ENCODE data around the gene SLC22A15. TPM values are rescaled to one million over a fixed set of nuclear protein-coding genes. Genes with fewer than 3 reads are reported as not detected.

SLC22A15 gene
- total and polyA plus RNA-seq, 2 experiments from 2014 or later, result 2.7 to 3.8 TPM

- no peak for TF ChIP-seq JUNB (IDR thresholded peaks at IDR 0.05; ENCODE audit: unreplicated experiment)
- TF ChIP-seq EZH2 (IDR thresholded peaks at IDR 0.05; ENCODE audit: low read depth, unreplicated experiment), result no peak
- TF ChIP-seq ZNF114 (CRISPR knock-in tag; IDR thresholded peaks at IDR 0.05), result no peak
- TF ChIP-seq REST (IDR thresholded peaks at IDR 0.05; ENCODE audit: unreplicated experiment), result no peak
- TF ChIP-seq POLR2AphosphoS5 (IDR thresholded peaks at IDR 0.05; ENCODE audit: low read depth), result no peak
- no peak for TF ChIP-seq EZH2phosphoT487 (IDR thresholded peaks at IDR 0.05; ENCODE audit: unreplicated experiment)
Measured at GRCh38 chr1:116019653-116020253, 43.4 kb downstream of the SLC22A15 start (continued).

DNA sequence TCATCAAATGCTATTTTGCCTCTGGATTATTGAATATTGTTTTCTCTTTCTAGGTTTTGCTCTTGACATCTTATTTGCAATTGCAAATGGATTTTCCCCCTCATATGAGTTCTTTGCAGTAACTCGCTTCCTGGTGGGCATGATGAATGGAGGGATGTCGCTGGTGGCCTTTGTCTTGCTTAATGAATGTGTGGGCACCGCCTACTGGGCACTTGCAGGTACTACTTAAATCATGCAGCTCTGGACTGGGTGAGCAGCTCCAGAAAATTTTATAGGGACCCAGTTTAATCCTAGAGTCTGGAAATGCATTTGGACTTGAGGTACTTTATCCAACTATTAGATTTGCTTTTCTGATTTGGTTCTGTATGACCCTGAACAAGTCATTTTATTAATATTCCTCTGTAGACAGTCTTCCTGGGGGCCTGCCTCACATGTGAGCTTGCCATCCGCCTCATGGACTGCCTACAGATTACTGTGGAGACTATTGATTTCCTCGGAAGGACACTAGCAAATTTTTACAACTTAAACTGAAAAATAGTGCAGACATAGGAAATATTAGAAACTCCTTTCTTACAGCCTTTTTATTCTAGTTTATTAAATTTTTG lies 44.5 kb downstream of the SLC22A15 start:
- peaks cover 5% of the 10 kb centered on the region; the same call in 2 of the 3 replicates for H3K4me1 Mint-ChIP-seq
- H3K9me2 ChIP-seq (ENCODE audit: insufficient read depth), result no peaks in the 10 kb centered on the region
- no peaks in the 10 kb centered on the region for H3K79me2 ChIP-seq (replicated peaks; ENCODE audit: insufficient read depth)
- H3K27me3 Mint-ChIP-seq (ENCODE audit: insufficient read depth, low read depth, poor library complexity), result no peaks in the 10 kb centered on the region
- peak; percentile 95 for DNase-seq (ENCODE audit: low spot score)
- no peak overlapping the region for H3K4me3 Mint-ChIP-seq
- TF ChIP-seq, protein P1, sequence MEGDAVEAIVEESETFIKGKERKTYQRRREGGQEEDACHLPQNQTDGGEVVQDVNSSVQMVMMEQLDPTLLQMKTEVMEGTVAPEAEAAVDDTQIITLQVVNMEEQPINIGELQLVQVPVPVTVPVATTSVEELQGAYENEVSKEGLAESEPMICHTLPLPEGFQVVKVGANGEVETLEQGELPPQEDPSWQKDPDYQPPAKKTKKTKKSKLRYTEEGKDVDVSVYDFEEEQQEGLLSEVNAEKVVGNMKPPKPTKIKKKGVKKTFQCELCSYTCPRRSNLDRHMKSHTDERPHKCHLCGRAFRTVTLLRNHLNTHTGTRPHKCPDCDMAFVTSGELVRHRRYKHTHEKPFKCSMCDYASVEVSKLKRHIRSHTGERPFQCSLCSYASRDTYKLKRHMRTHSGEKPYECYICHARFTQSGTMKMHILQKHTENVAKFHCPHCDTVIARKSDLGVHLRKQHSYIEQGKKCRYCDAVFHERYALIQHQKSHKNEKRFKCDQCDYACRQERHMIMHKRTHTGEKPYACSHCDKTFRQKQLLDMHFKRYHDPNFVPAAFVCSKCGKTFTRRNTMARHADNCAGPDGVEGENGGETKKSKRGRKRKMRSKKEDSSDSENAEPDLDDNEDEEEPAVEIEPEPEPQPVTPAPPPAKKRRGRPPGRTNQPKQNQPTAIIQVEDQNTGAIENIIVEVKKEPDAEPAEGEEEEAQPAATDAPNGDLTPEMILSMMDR (conservative IDR thresholded peaks at IDR 0.05; ENCODE audit: low read depth in 2 of 2), result peak; percentile 77 to 87
- no peak for TF ChIP-seq ZNF462 (CRISPR knock-in tag; IDR thresholded peaks at IDR 0.05)
- peak; percentile 96 for ATAC-seq
- no peak overlapping the region for H3K27ac ChIP-seq (ENCODE audit: low read depth)
- H3F3A ChIP-seq (replicated peaks; ENCODE audit: low read depth), result no peaks in the 10 kb centered on the region
- H3K4me3 ChIP-seq, result no peak overlapping the region
- no peaks in the 10 kb centered on the region for H3K4me1 ChIP-seq (ENCODE audit: insufficient read depth)
- H4K20me1 ChIP-seq (replicated peaks; ENCODE audit: insufficient read depth), result no peaks in the 10 kb centered on the region
- H3K36me3 Mint-ChIP-seq (ENCODE audit: low read depth), result peaks cover 14% of the 10 kb centered on the region
- no peak overlapping the region for H3K27ac Mint-ChIP-seq
- H3K9me3 Mint-ChIP-seq, result no peaks in the 10 kb centered on the region
- H3K27me3 ChIP-seq (ENCODE audit: insufficient read depth), result no peaks in the 10 kb centered on the region
- no peak overlapping the region for H2AFZ ChIP-seq
- no peaks in the 10 kb centered on the region for H3K36me3 ChIP-seq (ENCODE audit: insufficient read depth)
- H3K4me2 ChIP-seq, result no peak overlapping the region

Measured in GM23338 (cell line).